Measurements from ENCODE around the gene CYTH4.

DNA sequence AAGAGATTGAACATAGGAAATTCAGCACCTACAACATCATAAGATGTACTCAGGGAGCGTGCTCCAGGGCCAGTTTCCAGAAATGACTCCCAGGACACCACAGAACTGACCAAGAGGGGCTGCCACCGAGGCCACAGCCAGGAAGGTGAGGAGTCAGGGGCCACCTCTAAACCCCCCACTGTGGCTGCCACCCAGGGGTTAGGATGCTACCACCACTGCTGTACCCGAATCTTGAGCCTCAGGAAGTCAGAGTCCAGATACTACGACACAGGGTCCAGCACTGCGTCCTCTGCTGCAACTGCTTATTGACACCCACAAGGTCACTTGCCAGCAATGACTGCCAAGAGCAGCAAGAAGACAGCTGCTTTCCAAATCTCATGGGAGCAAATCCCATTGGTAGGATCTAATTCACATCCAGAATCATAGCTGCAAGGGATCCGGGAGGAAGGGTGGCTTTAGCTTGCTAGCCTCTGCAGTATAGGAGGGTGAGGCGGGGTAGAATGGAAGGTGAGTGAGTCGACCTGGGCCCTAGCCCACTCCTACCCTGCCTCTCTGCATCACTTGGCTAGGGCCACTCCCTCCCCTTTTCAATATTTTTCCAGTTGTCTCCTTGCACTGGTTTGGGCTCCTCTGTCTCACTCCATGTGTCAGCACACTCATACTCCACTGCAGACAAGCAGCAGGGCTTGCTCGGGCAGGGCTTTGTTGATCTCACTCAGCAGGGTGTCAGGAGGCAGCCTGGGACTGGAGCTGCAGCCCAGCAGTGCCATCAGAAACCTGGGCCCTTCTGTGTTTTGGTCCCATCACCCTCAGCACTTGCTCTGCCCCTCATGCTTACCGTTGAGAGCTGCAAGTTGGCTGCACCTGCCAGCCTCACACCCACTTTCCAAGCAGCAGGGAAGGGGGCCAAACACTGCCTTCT lies 18.1 kb upstream of the CYTH4 start:
- TF ChIP-seq, protein P1, sequence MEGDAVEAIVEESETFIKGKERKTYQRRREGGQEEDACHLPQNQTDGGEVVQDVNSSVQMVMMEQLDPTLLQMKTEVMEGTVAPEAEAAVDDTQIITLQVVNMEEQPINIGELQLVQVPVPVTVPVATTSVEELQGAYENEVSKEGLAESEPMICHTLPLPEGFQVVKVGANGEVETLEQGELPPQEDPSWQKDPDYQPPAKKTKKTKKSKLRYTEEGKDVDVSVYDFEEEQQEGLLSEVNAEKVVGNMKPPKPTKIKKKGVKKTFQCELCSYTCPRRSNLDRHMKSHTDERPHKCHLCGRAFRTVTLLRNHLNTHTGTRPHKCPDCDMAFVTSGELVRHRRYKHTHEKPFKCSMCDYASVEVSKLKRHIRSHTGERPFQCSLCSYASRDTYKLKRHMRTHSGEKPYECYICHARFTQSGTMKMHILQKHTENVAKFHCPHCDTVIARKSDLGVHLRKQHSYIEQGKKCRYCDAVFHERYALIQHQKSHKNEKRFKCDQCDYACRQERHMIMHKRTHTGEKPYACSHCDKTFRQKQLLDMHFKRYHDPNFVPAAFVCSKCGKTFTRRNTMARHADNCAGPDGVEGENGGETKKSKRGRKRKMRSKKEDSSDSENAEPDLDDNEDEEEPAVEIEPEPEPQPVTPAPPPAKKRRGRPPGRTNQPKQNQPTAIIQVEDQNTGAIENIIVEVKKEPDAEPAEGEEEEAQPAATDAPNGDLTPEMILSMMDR (IDR thresholded peaks at IDR 0.05 in 2 of 3, conservative IDR thresholded peaks at IDR 0.05 in 1 of 3; ENCODE audit: borderline replicate concordance in 1 of 3, insufficient read depth in 1 of 3, low read depth in 2 of 3, low read length in 2 of 3): no peak
- no peak for TF ChIP-seq RAD21 (IDR thresholded peaks at IDR 0.05; ENCODE audit: low read depth)
- TF ChIP-seq POLR2A (IDR thresholded peaks at IDR 0.05; ENCODE audit: borderline replicate concordance, extremely low read depth, insufficient read depth, insufficient read length): no peak
- TF ChIP-seq, protein P2, sequence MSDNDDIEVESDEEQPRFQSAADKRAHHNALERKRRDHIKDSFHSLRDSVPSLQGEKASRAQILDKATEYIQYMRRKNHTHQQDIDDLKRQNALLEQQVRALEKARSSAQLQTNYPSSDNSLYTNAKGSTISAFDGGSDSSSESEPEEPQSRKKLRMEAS (IDR thresholded peaks at IDR 0.05): no peak
- no peak for TF ChIP-seq SRF (IDR thresholded peaks at IDR 0.05; ENCODE audit: low read depth)
- TF ChIP-seq CEBPB (IDR thresholded peaks at IDR 0.05; ENCODE audit: low read depth): no peak
- TF ChIP-seq, protein P3, sequence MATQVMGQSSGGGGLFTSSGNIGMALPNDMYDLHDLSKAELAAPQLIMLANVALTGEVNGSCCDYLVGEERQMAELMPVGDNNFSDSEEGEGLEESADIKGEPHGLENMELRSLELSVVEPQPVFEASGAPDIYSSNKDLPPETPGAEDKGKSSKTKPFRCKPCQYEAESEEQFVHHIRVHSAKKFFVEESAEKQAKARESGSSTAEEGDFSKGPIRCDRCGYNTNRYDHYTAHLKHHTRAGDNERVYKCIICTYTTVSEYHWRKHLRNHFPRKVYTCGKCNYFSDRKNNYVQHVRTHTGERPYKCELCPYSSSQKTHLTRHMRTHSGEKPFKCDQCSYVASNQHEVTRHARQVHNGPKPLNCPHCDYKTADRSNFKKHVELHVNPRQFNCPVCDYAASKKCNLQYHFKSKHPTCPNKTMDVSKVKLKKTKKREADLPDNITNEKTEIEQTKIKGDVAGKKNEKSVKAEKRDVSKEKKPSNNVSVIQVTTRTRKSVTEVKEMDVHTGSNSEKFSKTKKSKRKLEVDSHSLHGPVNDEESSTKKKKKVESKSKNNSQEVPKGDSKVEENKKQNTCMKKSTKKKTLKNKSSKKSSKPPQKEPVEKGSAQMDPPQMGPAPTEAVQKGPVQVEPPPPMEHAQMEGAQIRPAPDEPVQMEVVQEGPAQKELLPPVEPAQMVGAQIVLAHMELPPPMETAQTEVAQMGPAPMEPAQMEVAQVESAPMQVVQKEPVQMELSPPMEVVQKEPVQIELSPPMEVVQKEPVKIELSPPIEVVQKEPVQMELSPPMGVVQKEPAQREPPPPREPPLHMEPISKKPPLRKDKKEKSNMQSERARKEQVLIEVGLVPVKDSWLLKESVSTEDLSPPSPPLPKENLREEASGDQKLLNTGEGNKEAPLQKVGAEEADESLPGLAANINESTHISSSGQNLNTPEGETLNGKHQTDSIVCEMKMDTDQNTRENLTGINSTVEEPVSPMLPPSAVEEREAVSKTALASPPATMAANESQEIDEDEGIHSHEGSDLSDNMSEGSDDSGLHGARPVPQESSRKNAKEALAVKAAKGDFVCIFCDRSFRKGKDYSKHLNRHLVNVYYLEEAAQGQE (IDR thresholded peaks at IDR 0.05; ENCODE audit: low read depth): no peak
- no peak for TF ChIP-seq POLR2AphosphoS5 (IDR thresholded peaks at IDR 0.05; ENCODE audit: low read depth, low read length)
- TF ChIP-seq ZNF274 (IDR thresholded peaks at IDR 0.05; ENCODE audit: low read depth, low read length): no peak
- no peak for TF ChIP-seq JUND (IDR thresholded peaks at IDR 0.05)
- TF ChIP-seq EZH2 (IDR thresholded peaks at IDR 0.05): no peak

Data from HCT116 (cell line).